ENCODE measurements around the gene USH1G. TPM values are rescaled to one million over a fixed set of nuclear protein-coding genes. Genes with fewer than 3 reads are reported as not detected.

The USH1G gene
- total RNA-seq, 4 donors from 2014 or later, result not detected

- TF ChIP-seq CTCF (IDR thresholded peaks at IDR 0.05; ENCODE audit: low read depth), result no peak
Measured at GRCh38 chr17:74925242-74925641, 2.2 kb upstream of the USH1G start.

- TF ChIP-seq CTCF (IDR thresholded peaks at IDR 0.05; ENCODE audit: low read depth), result no peak
Measured at GRCh38 chr17:74924250-74924948, 1.3 kb upstream of the USH1G start, which contains the start of gene OTOP2. Gene OTOP2 (plus strand): TSS chr17:74924273. CDS start chr17:74924633, 360 bp downstream.

- no peak for TF ChIP-seq CTCF (IDR thresholded peaks at IDR 0.05; ENCODE audit: low read depth)
Measured at GRCh38 chr17:74923538-74924249, 639 bp upstream of the USH1G start.

GRCh38 chr17:74922172-74922571 is 883 bp downstream of the USH1G start:
- TF ChIP-seq CTCF (IDR thresholded peaks at IDR 0.05; ENCODE audit: low read depth), result no peak

GRCh38 chr17:74921769-74922168 is 1.3 kb downstream of the USH1G start:
- no peak for TF ChIP-seq CTCF (IDR thresholded peaks at IDR 0.05; ENCODE audit: low read depth)

- no peak for TF ChIP-seq CTCF (IDR thresholded peaks at IDR 0.05; ENCODE audit: low read depth)
Measured at GRCh38 chr17:74921026-74921681, 1.9 kb downstream of the USH1G start.

GRCh38 chr17:74920642-74921025 is 2.4 kb downstream of the USH1G start:
- no peak for TF ChIP-seq CTCF (IDR thresholded peaks at IDR 0.05; ENCODE audit: low read depth)
